Neural cell (in vitro differentiated cells): ENCODE measurements around the gene MEF2D.

Source experiments
- CTCF ChIP-seq: fragments of 450-650 bp; IDR thresholded peaks from 2 replicates; pipeline ENCODE4 v1.5.1; 2014; ENCODE audit warnings: antibody characterized with exemption, mild to moderate bottlenecking, moderate library complexity; ENCODE audit not compliant: poor library complexity, severe bottlenecking
- EP300 ChIP-seq: fragments of 450-650 bp; conservative IDR thresholded peaks from 2 replicates; pipeline ENCODE4 v1.6.1; 2014; ENCODE audit warnings: antibody characterized with exemption, mild to moderate bottlenecking, moderate library complexity; ENCODE audit not compliant: poor library complexity, severe bottlenecking
- EZH2 ChIP-seq: fragments of 200-600, 300-800 bp; shearing (Covaris generic), sonication (generic); IDR thresholded peaks from 2 replicates; pipeline ENCODE4 v1.6.1; 2014; ENCODE audit warnings: antibody characterized with exemption, low read length, borderline replicate concordance, mild to moderate bottlenecking; ENCODE audit not compliant: insufficient read depth, poor library complexity, severe bottlenecking
- POLR2AphosphoS5 ChIP-seq: IDR thresholded peaks from 2 replicates; pipeline ENCODE4 v1.6.1; 2012

DNA sequence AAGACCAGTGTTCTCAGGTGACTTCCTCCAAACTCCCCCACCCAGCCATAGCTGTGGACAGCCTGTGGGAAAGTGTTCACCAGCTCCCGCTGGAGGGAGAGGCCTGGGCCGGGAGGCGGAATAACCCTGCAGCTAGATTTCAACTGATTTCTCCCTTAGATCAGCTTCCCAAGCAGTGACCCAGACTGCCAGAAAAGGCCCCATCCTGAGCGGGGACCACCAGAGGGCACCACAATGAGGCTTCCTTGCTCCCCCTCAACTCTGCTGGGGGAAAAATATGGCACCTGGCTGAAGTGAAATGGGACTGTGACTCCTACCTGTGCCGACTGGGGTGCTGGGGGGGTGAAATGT, 80.7 kb downstream of the MEF2D start:
- TF ChIP-seq EP300 (no peak), POLR2AphosphoS5 (no peak), CTCF (no peak), EZH2 (no peak)
